GM12864 (cell line): ENCODE measurements around the gene PYROXD2.
"Not testable (repeated sequence)": the region's sequence is repeated elsewhere in the genome, so short reads cannot be mapped to it uniquely, and the experiment has no call there.

ENCODE experiments used
- DNase-seq: peaks from one replicate; pipeline ENCODE4 v3.0.0-alpha.2; 2011; ENCODE audit warnings: low read depth
- H3K4me3 ChIP-seq: 2 replicates; pipeline ENCODE4 v1.5.1; 2011; ENCODE audit warnings: mild to moderate bottlenecking, low read depth, low read length, control low read depth
- CTCF ChIP-seq: IDR thresholded peaks from 2 replicates; pipeline ENCODE4 v1.5.1; 2011; ENCODE audit warnings: low read depth, mild to moderate bottlenecking, moderate library complexity, low read length, control low read depth, inconsistent platforms; ENCODE audit errors: missing control alignments

The PYROXD2 gene

GRCh38 chr10:98391578-98391991 is 23.4 kb downstream of the PYROXD2 start:
- TF ChIP-seq CTCF = no peak
- DNase-seq = peak; percentile 24
- H3K4me3 ChIP-seq = no peak overlapping the region

GRCh38 chr10:98391065-98391464 is 23.9 kb downstream of the PYROXD2 start:
- TF ChIP-seq CTCF = no peak
- DNase-seq = no peak
- H3K4me3 ChIP-seq = no peak overlapping the region

GRCh38 chr10:98390406-98390805 is 24.6 kb downstream of the PYROXD2 start:
- H3K4me3 ChIP-seq = no peak overlapping the region
- no peak for TF ChIP-seq CTCF
- no peak for DNase-seq

GRCh38 chr10:98389398-98389797 is 25.6 kb downstream of the PYROXD2 start:
- no peak overlapping the region for H3K4me3 ChIP-seq
- no peak for DNase-seq
- no peak for TF ChIP-seq CTCF

- DNase-seq = no peak
- no peak for TF ChIP-seq CTCF
- H3K4me3 ChIP-seq = no peak overlapping the region
Measured at GRCh38 chr10:98388101-98388655, 26.8 kb downstream of the PYROXD2 start.

- no peak for DNase-seq
- no peak for TF ChIP-seq CTCF
- no peak overlapping the region for H3K4me3 ChIP-seq
Measured at GRCh38 chr10:98384531-98385133, 30.4 kb downstream of the PYROXD2 start.

GRCh38 chr10:98383869-98384268 is 31.1 kb downstream of the PYROXD2 start:
- no peak for DNase-seq
- H3K4me3 ChIP-seq = no peak overlapping the region
- no peak for TF ChIP-seq CTCF

- not testable (repeated sequence) for DNase-seq
Measured at GRCh38 chr10:98383134-98383667, 31.8 kb downstream of the PYROXD2 start.

More at GRCh38 chr10:98383134-98383667, 31.8 kb downstream of the PYROXD2 start:
- not testable (repeated sequence) for H3K4me3 ChIP-seq
